Measurements from ENCODE around the gene SACM1L. TPM values are rescaled to one million over a fixed set of nuclear protein-coding genes. Genes with fewer than 3 reads are reported as not detected.

Gene SACM1L
- total and polyA plus RNA-seq, 2 of the 4 experiments (the other 2 are of a cell fraction) = 19.0 to 40.9 TPM

DNA sequence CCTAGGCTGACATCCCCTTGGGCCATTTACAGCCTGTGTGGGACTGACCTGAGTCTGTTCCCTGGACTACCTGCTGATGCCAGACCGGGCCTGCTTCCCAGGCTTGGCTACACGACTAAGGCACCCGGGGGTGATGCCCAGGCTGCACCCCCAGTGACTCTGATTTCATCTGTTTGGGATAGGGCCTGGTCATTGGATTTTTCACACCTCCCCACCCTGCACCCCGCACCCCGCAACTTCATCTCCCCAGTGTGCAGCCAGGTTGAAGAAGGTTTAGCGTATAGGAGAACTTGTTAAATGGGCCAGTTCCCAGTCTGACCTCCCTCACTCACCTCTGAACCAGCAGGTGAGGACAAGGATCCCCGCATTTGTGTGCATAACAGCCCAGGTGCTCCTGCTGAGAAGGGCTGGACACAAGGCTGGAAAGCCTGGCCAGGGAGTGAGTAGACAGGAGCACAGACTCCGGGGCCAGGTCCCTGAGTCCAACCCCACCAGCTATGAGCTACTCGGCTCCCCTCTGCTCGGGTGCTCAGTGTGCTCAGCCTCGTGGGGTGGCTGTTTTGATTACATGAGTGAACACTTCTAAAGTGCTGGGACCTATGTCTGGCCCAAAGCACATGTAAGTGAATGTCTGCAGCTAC lies 88.7 kb downstream of the SACM1L start:
- no peak overlapping the region for H3K18ac ChIP-seq (ENCODE audit: low read depth, low read length)
- no peaks in the 10 kb centered on the region for H4K20me1 ChIP-seq (ENCODE audit: insufficient read depth, low read length)
- CTCF ChIA-PET = no interaction called here
- no peak overlapping the region for H2BK120ac ChIP-seq (ENCODE audit: low read depth, low read length)
- H3K9me3 ChIP-seq (ENCODE audit: control insufficient read depth, insufficient read depth, low read length) = peaks cover 5% of the 10 kb centered on the region; the same call in 1 of the 2 replicates
- H3K4ac ChIP-seq (ENCODE audit: low read depth, low read length) = no peak overlapping the region
- no peak overlapping the region for H4K8ac ChIP-seq (ENCODE audit: low read depth in 2 of 2, low read length in 2 of 2)
- H2AK5ac ChIP-seq (ENCODE audit: low read depth, low read length) = no peak overlapping the region
- no peak overlapping the region for H2BK15ac ChIP-seq (ENCODE audit: low read depth, low read length)
- POLR2A ChIA-PET (ENCODE audit: unreplicated experiment) = no interaction called here
- DNase-seq (no peak), ATAC-seq (ENCODE audit: low read depth) (no peak)
- no peak overlapping the region for H3K4me2 ChIP-seq (ENCODE audit: low read depth, low read length)
- H2BK20ac ChIP-seq (ENCODE audit: low read depth, low read length) = no peak overlapping the region
- no peaks in the 10 kb centered on the region for H3K36me3 ChIP-seq (ENCODE audit: control insufficient read depth, insufficient read depth, low read length)
- no peak overlapping the region for H4K5ac ChIP-seq (ENCODE audit: low read depth, low read length)
- 27% methylated on average over 2 of the region's 11 CpGs; no CpG with 5 or more reads in 1 of the 2 experiments for WGBS, 2 experiments (ENCODE audit: extremely low coverage in 2 of 2, insufficient read length in 1 of 2)
- H3K4me1 ChIP-seq (ENCODE audit: control insufficient read depth, insufficient read depth, low read length) = no peaks in the 10 kb centered on the region
- in situ Hi-C loops (cut with MboI; ENCODE audit: low sequenced_read_pairs) = no loop called here
- no peaks in the 10 kb centered on the region for H3K9me1 ChIP-seq (ENCODE audit: insufficient read depth, low read length)
- H2BK5ac ChIP-seq (ENCODE audit: low read depth, low read length, poor library complexity, severe bottlenecking) = no peak overlapping the region
- BruUV-seq (replicated peaks) = no TSS peak
- H3K4me3 ChIP-seq (ENCODE audit: insufficient read depth, low read depth, low read length) = no peak overlapping the region
- no peak overlapping the region for H3K23ac ChIP-seq (ENCODE audit: low read depth, low read length)
- H3K27ac ChIP-seq (ENCODE audit: insufficient read depth, low read length) = no peak overlapping the region
- H2AFZ ChIP-seq (replicated peaks; ENCODE audit: low read length, poor library complexity) = no peak overlapping the region
- no peak overlapping the region for H3K56ac ChIP-seq (ENCODE audit: extremely low read depth, insufficient read depth, low read length)
- intact Hi-C loops (cut with micrococcal nuclease) = no loop called here
- H3K14ac ChIP-seq (replicated peaks; ENCODE audit: low read depth, low read length) = no peak overlapping the region
- no peak overlapping the region for H4K91ac ChIP-seq (ENCODE audit: insufficient read depth, low read depth, low read length)
- H3K27me3 ChIP-seq (ENCODE audit: control insufficient read depth, insufficient read depth, low read length) = peaks cover 77% of the 10 kb centered on the region
- H2AK9ac ChIP-seq (replicated peaks; ENCODE audit: low read depth, low read length, poor library complexity) = no peak overlapping the region
- dilution Hi-C loops (cut with HindIII; ENCODE audit: low sequenced_read_pairs, unreplicated experiment) = no loop called here
- H3K9ac ChIP-seq (ENCODE audit: low read depth, low read length) = no peak overlapping the region
- TF ChIP-seq POLR2A (IDR thresholded peaks at IDR 0.05; ENCODE audit: low read depth, low read length) (no peak), RCOR1 (IDR thresholded peaks at IDR 0.05; ENCODE audit: insufficient replicate concordance, low read length) (no peak), CEBPB (IDR thresholded peaks at IDR 0.05; ENCODE audit: low read depth, low read length) (no peak), FOS (IDR thresholded peaks at IDR 0.05; ENCODE audit: low read depth, low read length) (no peak), RFX5 (IDR thresholded peaks at IDR 0.05; ENCODE audit: low read depth, low read length) (no peak), NFE2L2 (IDR thresholded peaks at IDR 0.05; ENCODE audit: low read depth, low read length) (no peak), MAFK (IDR thresholded peaks at IDR 0.05; ENCODE audit: low read depth, low read length) (no peak), MAZ (IDR thresholded peaks at IDR 0.05; ENCODE audit: borderline replicate concordance, low read depth, low read length) (no peak), SMC3 (IDR thresholded peaks at IDR 0.05; ENCODE audit: low read depth, low read length) (no peak), BHLHE40 (IDR thresholded peaks at IDR 0.05; ENCODE audit: low read depth, low read length) (no peak), MXI1 (IDR thresholded peaks at IDR 0.05; ENCODE audit: borderline replicate concordance, low read depth, low read length) (no peak), CHD1 (IDR thresholded peaks at IDR 0.05; ENCODE audit: low read depth, low read length) (no peak), RAD21 (IDR thresholded peaks at IDR 0.05; ENCODE audit: low read length) (no peak)
- TF ChIP-seq, protein P1, sequence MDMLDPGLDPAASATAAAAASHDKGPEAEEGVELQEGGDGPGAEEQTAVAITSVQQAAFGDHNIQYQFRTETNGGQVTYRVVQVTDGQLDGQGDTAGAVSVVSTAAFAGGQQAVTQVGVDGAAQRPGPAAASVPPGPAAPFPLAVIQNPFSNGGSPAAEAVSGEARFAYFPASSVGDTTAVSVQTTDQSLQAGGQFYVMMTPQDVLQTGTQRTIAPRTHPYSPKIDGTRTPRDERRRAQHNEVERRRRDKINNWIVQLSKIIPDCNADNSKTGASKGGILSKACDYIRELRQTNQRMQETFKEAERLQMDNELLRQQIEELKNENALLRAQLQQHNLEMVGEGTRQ (IDR thresholded peaks at IDR 0.05; ENCODE audit: low read depth, low read length) = no peak
- TF ChIP-seq, protein P2, sequence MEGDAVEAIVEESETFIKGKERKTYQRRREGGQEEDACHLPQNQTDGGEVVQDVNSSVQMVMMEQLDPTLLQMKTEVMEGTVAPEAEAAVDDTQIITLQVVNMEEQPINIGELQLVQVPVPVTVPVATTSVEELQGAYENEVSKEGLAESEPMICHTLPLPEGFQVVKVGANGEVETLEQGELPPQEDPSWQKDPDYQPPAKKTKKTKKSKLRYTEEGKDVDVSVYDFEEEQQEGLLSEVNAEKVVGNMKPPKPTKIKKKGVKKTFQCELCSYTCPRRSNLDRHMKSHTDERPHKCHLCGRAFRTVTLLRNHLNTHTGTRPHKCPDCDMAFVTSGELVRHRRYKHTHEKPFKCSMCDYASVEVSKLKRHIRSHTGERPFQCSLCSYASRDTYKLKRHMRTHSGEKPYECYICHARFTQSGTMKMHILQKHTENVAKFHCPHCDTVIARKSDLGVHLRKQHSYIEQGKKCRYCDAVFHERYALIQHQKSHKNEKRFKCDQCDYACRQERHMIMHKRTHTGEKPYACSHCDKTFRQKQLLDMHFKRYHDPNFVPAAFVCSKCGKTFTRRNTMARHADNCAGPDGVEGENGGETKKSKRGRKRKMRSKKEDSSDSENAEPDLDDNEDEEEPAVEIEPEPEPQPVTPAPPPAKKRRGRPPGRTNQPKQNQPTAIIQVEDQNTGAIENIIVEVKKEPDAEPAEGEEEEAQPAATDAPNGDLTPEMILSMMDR (conservative IDR thresholded peaks at IDR 0.05; ENCODE audit: low read depth, low read length) = no peak
- TF ChIP-seq, protein P3, sequence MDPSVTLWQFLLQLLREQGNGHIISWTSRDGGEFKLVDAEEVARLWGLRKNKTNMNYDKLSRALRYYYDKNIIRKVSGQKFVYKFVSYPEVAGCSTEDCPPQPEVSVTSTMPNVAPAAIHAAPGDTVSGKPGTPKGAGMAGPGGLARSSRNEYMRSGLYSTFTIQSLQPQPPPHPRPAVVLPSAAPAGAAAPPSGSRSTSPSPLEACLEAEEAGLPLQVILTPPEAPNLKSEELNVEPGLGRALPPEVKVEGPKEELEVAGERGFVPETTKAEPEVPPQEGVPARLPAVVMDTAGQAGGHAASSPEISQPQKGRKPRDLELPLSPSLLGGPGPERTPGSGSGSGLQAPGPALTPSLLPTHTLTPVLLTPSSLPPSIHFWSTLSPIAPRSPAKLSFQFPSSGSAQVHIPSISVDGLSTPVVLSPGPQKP (IDR thresholded peaks at IDR 0.05; ENCODE audit: borderline replicate concordance, low read depth, low read length) = no peak
- H3K79me1 ChIP-seq (ENCODE audit: low read depth in 1 of 2, low read length in 2 of 2) = no peaks in the 10 kb centered on the region

All from IMR-90 (cell line).